Stimulated activated CD8-positive, alpha-beta memory T cell treated with anti-CD3 and anti-CD28 coated beads, Interleukin-15, amount 100 ng/mL, for 24 hours (primary cell): ENCODE data around the gene ISOC2.
"Not testable (repeated sequence)": the region's sequence is repeated elsewhere in the genome, so short reads cannot be mapped to it uniquely, and the experiment has no call there.

Experiments used
- DNase-seq: peaks from one replicate; pipeline ENCODE4 v3.0.0-alpha.2; 2020; ENCODE audit warnings: low read depth

The ISOC2 gene

GRCh38 chr19:55457683-55458457 lies 3.6 kb downstream of the ISOC2 start:
- DNase-seq: no peak

GRCh38 chr19:55456347-55456746 lies 5.1 kb downstream of the ISOC2 start:
- no peak for DNase-seq

DNA sequence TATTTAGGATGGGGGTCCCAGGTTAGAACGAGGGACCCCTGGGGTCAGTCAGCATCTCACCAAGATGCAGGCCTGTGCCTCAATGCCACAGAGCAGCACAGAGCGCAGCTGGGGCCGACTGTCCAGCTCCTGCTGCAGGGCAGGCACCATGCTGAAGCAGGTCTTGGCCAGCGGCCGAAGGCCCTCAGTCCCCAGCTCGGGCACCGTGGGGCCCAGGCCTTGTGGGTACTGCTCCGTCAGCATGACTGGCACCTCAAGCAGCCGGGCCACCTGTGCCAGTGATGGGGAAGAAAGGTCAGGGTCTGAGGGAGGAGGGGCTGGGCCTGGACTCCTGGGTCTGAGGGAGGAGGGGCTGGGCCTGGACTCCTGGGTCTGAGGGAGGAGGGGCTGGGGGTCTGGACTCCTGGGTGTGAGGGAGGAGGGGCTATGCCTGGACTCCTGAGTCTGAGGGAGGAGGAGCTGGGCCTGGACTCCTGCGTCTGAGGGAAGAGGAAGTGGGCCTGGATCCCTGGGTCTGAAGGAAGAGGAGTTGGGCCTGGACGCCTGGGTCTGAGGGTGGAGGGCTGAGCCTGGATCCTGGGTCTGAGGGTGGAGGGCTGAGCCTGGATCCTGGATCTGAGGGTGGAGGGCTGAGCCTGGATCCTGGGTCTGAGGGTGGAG lies 5.7 kb downstream of the ISOC2 start:
- DNase-seq: no peak

DNA sequence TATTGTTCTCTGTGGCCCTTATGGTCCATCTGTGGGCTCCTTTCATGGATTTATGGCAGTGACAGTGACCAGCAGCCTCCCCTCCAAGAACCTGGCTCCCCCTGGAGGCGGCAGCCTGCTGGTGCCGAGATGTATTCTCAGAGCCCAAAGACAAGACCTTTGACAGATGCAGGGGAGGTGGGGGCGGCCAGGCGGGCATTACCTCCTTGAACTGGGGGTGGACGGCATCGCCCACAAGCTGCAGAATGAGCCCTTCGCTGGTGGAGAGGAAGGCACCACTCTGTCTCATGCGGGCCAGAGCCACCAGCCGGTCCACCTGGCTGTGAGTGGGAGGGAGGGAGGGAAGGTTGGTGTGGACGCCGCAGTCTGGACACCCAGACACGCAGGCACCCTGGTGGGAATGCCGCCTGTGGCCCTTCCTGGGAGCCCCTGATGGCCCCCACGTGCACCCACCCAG lies 6.6 kb downstream of the ISOC2 start:
- DNase-seq: no peak

GRCh38 chr19:55453511-55454260 lies 7.8 kb downstream of the ISOC2 start:
- DNase-seq: no peak

- DNase-seq: no peak
These were observed 8.6 kb downstream of the ISOC2 start for GRCh38 chr19:55452749-55453346.

- no peak for DNase-seq
These were observed 9.3 kb downstream of the ISOC2 start for GRCh38 chr19:55451965-55452748.

DNA sequence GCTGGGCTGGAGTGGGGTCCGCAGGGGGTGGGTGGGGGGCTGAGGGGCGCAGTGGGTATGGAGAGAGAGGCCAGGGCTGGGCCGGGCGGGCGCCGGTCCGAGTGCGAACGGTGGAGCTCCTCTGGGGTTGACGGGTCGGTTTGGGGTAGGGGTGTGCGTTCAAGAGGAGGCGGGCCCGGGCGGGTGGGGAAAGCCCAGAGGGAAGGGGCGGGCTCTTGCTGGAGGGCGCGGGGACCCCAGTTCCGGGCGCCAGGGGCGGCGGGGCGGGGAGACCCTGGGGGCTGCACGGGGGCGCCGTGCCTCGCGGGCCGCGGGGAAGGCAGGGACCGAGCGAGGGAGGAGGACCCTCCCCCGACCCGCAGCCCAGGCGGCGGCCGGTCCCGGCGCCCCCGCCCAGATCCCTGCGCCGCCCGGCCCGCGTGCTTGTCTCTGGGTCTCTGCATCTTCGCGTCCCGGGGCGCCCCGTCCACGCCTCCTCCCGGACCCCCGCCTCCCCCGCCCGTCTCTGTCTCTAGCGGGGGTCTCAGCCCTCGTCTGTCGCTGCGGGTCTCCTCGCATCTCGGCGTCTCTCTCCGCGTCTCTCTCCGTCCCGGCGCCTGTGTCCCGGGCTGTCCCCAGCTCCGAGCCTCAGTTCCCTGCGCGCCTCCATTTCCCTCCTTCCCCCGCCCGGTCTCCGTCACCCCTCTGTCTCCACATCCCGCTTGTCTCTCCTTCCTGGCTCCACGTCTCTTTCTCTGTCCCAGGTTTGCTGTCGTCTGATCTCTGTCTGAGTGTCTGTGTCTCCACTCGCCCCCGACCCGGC lies 10.1 kb downstream of the ISOC2 start:
- no peak for DNase-seq

GRCh38 chr19:55449469-55449868 lies 12.0 kb downstream of the ISOC2 start:
- no peak for DNase-seq

- not testable (repeated sequence) for DNase-seq
These were observed 13.3 kb downstream of the ISOC2 start for GRCh38 chr19:55448175-55448490.

- DNase-seq: no peak
These were observed 13.8 kb downstream of the ISOC2 start for GRCh38 chr19:55447421-55448174.

DNA sequence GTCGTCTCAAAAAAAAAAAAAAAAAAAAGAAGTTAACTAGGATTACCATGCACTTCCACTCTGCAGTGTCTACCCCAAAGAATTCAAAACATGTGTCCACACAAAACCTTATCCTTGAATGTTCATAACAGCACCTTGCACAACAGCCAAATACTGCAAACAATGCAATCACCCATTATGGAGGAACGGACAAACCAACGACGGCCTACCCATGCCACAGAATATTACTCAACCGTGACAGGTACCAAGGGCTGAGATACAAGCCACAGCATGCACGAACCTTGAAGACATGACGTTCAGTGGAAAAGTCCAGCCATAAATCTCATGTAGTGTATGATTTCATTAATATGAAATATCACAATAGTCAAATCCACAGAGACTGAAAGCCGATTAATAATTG lies 15.4 kb downstream of the ISOC2 start:
- DNase-seq: no peak

- no peak for DNase-seq
These were observed 16.8 kb downstream of the ISOC2 start for GRCh38 chr19:55444646-55445045.

GRCh38 chr19:55443824-55444480 lies 17.5 kb downstream of the ISOC2 start:
- DNase-seq: no peak

GRCh38 chr19:55443045-55443823 lies 18.2 kb downstream of the ISOC2 start, which contains the start of gene SHISA7:
Gene SHISA7, minus strand, starts transcription at chr19:55443300. Its CDS starts 437 bp downstream, at chr19:55442863.
- no peak for DNase-seq

DNA sequence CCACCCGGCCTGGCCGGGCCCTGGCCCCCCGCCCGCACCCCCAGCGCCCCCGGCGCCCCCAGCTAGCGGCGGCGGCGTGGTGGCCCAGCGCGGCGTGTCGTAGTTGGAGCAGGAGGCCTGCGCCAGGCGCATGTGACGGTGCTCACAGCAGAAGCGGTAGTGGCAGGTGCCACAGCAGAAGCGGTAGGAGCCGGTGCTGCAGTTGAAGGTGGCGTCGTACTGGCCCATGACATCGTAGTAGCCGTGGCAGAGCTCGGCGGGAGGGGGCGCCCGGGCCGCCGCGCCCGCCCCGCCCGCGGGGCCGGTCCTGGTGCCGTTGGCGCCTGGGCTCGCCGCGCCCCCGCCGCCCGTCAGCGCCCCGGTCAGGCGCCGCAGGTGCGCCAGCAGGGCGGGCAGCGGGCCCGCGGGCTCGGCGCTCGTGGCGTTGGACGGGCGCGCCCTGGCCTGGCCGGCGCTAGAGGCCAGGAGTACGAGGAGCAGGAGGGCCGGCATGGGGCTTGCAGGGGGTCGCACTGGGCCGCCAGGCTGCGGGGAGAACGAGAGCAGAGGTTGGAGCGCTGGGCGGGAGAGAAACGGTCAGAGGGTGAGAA lies 19.0 kb downstream of the ISOC2 start:
- DNase-seq: no peak

DNA sequence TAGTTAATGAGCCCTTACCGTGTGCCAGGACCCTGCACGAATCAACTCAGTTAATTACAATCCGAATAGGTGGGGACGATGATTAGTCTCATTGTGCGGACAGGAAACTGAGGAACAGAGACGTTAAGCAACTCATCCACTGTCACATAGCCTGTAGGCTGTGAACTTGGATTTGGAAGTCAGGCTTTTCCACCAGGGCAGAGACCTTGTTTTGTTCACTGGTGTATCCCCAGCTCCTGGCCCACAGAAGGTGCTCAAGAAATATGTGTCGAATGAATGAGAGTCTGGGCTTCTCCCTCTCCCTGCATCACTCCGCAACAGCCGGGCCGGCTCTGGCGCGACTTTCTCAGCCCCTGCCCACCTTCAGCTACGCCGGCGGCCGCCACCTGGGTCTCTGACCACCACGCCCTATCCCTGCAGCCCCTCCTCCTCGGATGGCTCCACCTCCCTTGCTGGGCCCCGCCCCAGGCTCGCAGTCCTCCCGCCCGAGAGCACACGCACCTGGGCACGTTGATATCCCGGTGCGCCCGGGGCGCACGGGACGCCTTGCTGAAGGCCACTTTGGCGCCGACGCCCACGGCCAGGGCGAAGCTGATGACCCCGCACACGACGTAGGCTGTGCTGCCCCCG lies 19.6 kb downstream of the ISOC2 start:
- DNase-seq: no peak

GRCh38 chr19:55441319-55441691 lies 20.1 kb downstream of the ISOC2 start:
- DNase-seq: no peak
